Activated CD4-positive, CD25-positive, alpha-beta regulatory T cell treated with anti-CD3 and anti-CD28 coated beads, Interleukin-2, amount 50 U/mL, for 16 hours (primary cell): ENCODE measurements around the gene PLXNB3.

Experiments
- DNase-seq: peaks from one replicate; pipeline ENCODE4 v3.0.0-alpha.2; 2020; ENCODE audit warnings: low read depth, low spot score

PLXNB3 gene

GRCh38 chrX:153755136-153755535, 8.9 kb upstream of the PLXNB3 start:
- no peak for DNase-seq

DNA sequence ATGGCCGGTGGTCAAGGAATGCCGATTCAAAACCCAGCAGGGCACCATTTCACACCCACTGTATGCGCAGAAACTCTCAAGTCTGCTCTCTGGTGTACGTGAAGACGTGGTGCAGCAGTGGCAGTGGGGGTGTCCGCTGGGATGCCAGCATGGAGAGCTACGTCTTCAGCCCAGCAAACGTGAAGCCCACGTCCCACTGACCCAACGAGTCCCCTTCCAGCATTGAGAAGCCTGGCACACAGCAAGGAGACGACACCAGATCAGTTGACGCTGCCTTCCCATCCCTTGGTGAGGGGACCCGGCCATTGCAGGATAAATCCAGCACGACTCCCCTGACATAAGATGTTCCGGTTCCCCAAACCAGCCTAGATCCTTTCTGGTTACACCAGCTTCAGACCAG, 2.2 kb upstream of the PLXNB3 start:
- no peak for DNase-seq

DNA sequence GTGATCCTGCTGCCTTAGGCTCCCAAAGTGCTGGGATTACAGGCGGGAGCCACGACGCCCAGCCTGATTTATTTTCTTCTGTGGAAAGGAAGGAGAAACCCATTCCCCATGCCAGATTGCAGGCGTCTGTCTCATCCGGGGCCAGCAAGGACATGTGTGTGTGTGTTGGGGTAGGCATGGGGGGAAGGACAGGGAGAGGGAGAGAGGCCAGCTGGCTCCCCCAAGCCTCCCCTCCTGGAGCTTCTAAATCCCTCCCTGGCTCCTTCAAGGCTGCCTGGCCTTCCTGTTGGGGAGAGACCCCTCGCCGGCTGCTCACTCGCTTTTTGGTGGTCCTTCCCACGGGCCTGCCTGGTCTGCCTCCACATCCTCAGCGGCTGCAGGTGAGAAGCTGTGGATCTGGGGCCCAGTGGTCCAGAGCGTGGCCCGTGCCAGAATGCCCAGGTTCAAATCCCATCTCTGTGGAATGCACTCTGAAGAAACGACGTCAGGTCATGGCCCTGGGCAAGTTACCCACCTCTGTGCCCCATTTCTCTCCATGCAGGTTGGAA, 1.3 kb upstream of the PLXNB3 start:
- DNase-seq, result no peak

DNA sequence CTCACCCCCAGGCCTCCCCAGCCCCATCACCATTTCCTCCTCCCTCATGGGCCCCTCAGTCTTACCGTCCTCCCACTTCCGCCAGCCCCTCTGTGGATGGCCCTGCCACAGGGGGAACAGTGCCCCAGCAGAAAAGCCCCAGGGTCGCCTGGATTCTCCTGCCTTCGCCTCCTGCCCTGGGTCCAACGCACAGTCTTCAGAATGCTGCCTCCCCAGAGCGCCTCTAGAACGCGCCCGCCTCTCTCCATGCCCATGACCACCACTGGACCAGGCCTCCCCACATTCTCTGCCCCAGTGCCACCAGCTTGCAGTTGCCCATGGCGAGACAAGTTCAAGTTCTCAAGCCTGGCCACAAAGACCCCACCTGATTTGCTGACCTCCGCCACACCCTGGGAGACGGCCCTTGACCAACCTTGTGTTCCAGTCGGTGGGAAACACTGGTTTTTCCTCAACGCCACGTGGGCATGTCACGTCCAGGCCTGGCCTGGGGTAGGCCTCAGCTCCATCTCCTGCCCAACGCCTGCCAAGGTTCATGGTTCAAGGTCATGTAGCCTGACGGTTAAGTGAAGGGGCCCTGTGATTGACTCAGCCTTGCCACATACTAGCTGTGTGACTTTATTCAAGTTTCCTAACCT, 634 bp upstream of the PLXNB3 start:
- DNase-seq, result no peak

DNA sequence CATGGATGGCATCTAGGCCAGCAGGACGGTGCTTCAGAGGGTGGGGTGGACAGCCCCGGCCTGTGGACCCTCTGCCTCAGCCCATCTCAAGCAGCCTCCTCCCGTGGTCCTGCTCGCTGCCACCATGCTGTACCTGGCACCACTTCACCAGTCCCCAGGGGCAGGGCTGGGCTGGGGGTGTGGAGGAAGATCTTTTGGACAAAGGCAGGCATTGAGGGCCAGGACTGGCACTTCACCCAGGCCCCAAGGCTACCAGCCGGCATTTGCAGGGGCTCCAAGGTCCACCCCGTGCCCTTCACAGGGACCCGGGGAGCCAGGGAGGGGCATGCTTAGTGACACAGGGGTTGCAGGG, 713 bp downstream of the PLXNB3 start:
- no peak for DNase-seq

DNA sequence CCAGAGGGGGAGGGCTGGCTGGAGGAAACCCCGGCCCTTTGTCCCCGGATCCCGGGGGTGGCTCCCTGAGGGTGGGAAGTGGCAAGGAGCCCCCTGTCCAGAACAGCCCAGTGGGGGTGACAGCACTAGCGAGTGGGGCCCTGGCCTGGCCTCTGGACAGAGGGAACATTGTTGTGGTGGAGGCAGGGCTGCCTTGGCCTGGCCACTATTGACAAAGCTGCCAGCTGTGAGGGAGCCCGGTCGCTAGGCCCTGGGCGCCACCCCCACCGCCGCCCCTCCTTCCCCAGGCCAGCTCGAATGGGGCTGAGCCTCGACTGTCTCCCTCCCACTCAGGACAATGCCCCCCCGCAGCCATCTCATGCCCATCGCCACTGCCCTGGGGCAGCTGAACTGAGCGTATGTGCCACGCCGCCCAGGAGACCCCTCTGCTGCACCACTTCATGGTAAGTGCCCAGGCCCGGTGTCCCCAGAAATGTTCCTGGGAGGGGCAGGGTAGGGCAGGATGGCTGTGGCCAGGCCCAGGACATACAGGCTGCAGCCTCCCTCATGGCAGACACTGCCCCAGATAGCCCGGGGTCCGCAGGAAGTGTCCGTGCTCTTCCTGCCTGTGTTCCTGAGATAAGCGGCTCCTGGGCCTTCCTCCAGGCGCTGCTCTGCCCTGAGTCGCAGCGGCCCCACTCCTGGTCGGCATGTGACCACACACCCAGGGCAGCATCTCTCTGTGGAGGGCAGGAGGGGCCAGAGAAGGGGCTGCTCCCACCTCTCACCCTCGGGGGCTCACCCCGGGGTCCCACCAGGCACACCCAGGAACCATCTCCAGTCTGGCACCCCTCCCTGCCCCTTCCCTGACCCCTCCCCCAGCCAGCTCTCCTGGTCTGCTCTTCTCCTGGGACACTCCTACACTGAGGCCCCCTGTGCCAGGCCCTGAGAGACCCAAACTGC, 1.4 kb downstream of the PLXNB3 start:
- DNase-seq, result no peak

- DNase-seq, result no peak
Observed at GRCh38 chrX:153766098-153766817, 2.2 kb downstream of the PLXNB3 start.

- no peak for DNase-seq
Observed at GRCh38 chrX:153766871-153767673, 3.0 kb downstream of the PLXNB3 start.

DNA sequence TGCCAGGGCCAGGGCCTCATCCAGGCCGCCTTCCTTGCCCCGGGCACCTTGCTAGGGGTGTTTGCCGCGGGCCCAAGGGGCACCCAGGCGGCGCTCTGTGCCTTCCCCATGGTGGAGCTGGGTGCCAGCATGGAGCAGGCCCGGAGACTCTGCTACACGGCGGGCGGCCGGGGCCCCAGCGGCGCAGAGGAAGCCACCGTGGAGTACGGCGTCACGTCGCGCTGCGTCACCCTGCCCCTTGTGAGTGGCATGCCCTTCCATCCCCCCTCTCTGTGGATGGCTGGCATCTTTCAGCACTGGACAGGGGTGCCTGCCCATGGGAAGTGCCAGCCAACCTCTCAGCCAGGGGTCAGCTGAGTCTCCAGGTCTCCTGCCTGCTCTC, 3.6 kb downstream of the PLXNB3 start:
- DNase-seq, result no peak

DNA sequence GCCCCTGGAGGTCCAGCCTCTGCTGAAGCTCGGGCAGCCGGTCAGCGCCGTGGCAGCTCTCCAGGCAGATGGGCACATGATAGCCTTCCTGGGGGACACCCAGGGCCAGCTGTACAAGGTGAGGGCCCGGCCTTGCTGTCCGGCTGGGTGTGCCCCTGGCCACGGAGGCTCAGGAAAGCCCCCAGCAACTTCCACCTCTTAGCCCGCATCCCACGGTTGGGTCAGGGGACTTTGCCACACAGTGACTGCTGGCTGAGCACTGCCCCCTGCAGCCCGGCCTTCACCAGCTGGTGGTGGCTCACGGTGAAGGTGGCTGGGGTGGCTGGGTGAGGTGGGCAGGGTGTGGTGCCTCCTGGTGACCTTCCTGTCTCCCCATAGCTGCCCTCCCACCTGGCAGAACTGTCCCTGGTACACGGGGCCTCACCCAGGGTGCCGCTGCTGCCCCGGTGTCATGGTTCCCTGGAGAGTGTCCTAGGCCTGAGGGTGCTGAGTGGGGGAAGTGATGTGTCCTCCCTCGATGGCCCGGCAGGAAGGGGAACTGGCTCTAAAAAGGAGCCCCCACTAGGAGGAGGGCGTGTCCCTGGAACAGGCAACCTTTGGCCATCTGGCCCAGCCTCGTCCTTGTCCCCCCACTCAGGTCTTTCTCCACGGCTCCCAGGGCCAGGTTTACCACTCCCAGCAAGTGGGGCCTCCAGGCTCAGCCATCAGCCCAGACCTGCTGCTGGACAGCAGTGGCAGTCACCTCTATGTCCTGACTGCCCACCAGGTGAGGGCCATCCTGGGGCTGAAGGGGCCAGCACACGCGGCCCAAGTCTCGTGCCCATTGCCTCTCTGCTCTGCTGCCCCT, 4.5 kb downstream of the PLXNB3 start:
- no peak for DNase-seq

DNA sequence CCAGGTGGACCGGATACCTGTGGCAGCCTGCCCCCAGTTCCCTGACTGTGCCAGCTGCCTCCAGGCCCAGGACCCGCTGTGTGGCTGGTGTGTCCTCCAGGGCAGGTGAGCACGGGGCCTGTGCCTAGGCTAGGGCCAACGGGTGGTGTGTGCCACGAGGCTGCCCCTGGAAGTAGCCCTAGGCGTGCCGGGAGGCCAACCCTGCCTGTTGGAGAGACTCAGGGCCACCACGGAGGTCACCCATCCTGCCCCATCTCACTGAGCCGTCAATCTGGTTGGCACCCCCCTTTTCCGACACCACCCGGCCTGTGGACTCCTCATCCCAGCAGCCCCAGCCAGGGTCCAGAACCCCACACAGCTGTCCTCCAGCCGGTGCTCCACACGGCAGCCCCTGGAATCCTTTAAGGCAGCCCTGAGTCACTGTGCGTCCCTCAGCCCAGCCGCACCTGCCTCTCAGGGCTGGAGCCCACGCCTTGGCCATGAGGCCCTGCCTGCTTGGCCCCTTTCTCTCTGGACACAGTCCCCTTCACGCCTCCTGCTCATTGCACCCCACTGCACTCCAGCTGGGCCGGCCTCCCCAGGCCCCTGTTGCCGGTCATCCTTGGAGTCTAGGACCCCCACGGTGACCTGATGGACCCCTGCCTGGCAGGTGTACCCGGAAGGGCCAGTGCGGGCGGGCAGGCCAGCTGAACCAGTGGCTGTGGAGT, 5.3 kb downstream of the PLXNB3 start:
- no peak for DNase-seq

GRCh38 chrX:153769865-153770600, 6.0 kb downstream of the PLXNB3 start:
- DNase-seq, result no peak

GRCh38 chrX:153770601-153771414, 6.8 kb downstream of the PLXNB3 start:
- no peak for DNase-seq

GRCh38 chrX:153771415-153772315, 7.6 kb downstream of the PLXNB3 start:
- no peak for DNase-seq

- no peak for DNase-seq
Observed at GRCh38 chrX:153772316-153773217, 8.5 kb downstream of the PLXNB3 start.

GRCh38 chrX:153773218-153773611, 9.2 kb downstream of the PLXNB3 start:
- DNase-seq, result no peak
